HepG2 (cell line): ENCODE results near the gene NBEAL2.

Experiments used
- GABPA ChIP-seq, 2 experiments: IDR thresholded peaks; 2 replicates each; pipeline ENCODE4 v1.6.1; 2011 to 2016; ENCODE audit warnings: low read depth in 2 of 2, low read length in 1 of 2, missing biosample characterization in 1 of 2, missing genetic modification characterization in 1 of 2
- NFE2L2 ChIP-seq: fragments of 150-350 bp; IDR thresholded peaks from 2 replicates; pipeline ENCODE4 v1.6.1; 2014; ENCODE audit warnings: low read length
- NFKB2 ChIP-seq: sonication (generic); formaldehyde crosslinking; IDR thresholded peaks from 2 replicates; pipeline ENCODE4 v1.4.0; 2020; ENCODE audit warnings: missing genetic modification reagents, borderline replicate concordance
- POLR2G ChIP-seq: fragments of 200-400 bp; formaldehyde crosslinking; IDR thresholded peaks from 2 replicates; pipeline ENCODE4 v1.6.1; 2018; ENCODE audit warnings: mild to moderate bottlenecking, low read depth, low read length, moderate library complexity
- RFX3 ChIP-seq: IDR thresholded peaks from 2 replicates; pipeline ENCODE4 v1.6.1; 2016; ENCODE audit warnings: missing biosample characterization, missing genetic modification reagents
- SRF ChIP-seq: IDR thresholded peaks from 2 replicates; pipeline ENCODE4 v1.6.1; 2011; ENCODE audit warnings: mild to moderate bottlenecking, low read depth, low read length, moderate library complexity
- ZFP90 ChIP-seq: sonication (generic); formaldehyde crosslinking; IDR thresholded peaks from 2 replicates; pipeline ENCODE4 v1.8.0; 2022; ENCODE audit warnings: missing genetic modification reagents, mild to moderate bottlenecking, inconsistent platforms, borderline replicate concordance
- TF ChIP-seq, protein P1 (sequence below): sonication (generic); formaldehyde crosslinking; IDR thresholded peaks from 2 replicates; pipeline ENCODE4 v1.8.0; 2022; ENCODE audit warnings: mild to moderate bottlenecking, missing genetic modification reagents; ENCODE audit not compliant: insufficient replicate concordance

DNA sequence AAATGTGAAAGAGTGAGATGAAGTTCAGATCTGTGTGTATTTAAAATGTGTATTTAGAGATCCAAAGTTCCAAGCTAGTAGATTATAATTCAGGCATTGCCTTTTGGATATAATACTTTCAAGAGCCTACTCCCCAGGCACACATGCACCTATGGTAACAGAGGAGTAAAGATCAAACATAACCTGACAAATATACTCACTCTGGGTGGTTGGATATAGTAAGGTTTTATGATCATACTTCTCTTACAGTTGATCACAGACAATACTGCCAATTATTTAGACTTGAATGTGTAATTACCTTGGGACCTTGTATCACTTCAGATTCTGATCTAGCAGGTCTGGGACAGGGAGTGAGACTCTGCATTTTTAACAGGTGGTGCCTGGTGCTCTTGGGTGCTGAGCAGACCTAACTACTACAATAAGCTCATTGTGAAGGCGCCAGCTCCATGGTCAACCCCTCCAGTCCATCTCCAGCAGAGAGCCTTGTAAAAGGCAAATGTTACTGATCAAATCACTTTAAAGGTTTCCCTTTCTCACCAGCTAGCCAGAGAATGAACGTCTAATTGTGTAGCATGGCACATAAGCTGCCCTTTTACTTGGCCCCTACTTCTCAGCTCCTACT, 55.5 kb downstream of the NBEAL2 start:
- no peak for TF ChIP-seq SRF
- TF ChIP-seq GABPA (IDR thresholded peaks at IDR 0.05; ENCODE audit: low read depth, low read length), result no peak
- no peak for TF ChIP-seq GABPA (CRISPR knock-in tag; IDR thresholded peaks at IDR 0.05; ENCODE audit: low read depth)
- no peak for TF ChIP-seq NFE2L2
- TF ChIP-seq, protein P1, sequence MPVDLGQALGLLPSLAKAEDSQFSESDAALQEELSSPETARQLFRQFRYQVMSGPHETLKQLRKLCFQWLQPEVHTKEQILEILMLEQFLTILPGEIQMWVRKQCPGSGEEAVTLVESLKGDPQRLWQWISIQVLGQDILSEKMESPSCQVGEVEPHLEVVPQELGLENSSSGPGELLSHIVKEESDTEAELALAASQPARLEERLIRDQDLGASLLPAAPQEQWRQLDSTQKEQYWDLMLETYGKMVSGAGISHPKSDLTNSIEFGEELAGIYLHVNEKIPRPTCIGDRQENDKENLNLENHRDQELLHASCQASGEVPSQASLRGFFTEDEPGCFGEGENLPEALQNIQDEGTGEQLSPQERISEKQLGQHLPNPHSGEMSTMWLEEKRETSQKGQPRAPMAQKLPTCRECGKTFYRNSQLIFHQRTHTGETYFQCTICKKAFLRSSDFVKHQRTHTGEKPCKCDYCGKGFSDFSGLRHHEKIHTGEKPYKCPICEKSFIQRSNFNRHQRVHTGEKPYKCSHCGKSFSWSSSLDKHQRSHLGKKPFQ (CRISPR knock-in tag), result no peak
- TF ChIP-seq NFKB2 (CRISPR knock-in tag), result no peak
- no peak for TF ChIP-seq RFX3 (CRISPR knock-in tag)
- TF ChIP-seq POLR2G, result no peak
- TF ChIP-seq ZFP90 (CRISPR knock-in tag), result no peak
